SK-N-MC (cell line): ENCODE measurements around the gene RAP1GAP.

Experiments used
- DNase-seq: peaks from one replicate; pipeline ENCODE4 v3.0.0-alpha.2; 2011; ENCODE audit warnings: low read depth, low spot score
- H3K27ac ChIP-seq: fragments of 200-600 bp; sonication (generic); 2 replicates; pipeline ENCODE4 v1.5.1; 2016; ENCODE audit warnings: mixed run types
- H3K36me3 ChIP-seq: fragments of 200-600 bp; sonication (generic); 2 replicates; pipeline ENCODE4 v1.6.1; 2017; ENCODE audit warnings: antibody characterized with exemption, low read length, mixed read lengths; ENCODE audit not compliant: insufficient read depth
- H3K4me3 ChIP-seq: fragments of 200-600 bp; sonication (generic); 2 replicates; pipeline ENCODE4 v1.5.1; 2016
- H3K9ac ChIP-seq: fragments of 200-600 bp; sonication (generic); 2 replicates; pipeline ENCODE4 v1.8.0; 2017; ENCODE audit warnings: mixed run types, mixed read lengths; ENCODE audit not compliant: insufficient read length
- H3K9me3 ChIP-seq: fragments of 200-600 bp; sonication (generic); 2 replicates; pipeline ENCODE4 v1.6.1; 2017; ENCODE audit warnings: low read depth, mild to moderate bottlenecking, antibody characterized with exemption, low read length, moderate library complexity, mixed read lengths
- EZH2 ChIP-seq: fragments of 200-600 bp; sonication (generic); IDR thresholded peaks from one replicate; pipeline ENCODE4 v1.6.1; 2017; ENCODE audit warnings: antibody characterized with exemption
- FOXP2 ChIP-seq: optimal IDR thresholded peaks from 2 replicates; pipeline ENCODE3; 2011; ENCODE audit warnings: mild to moderate bottlenecking, moderate library complexity; ENCODE audit not compliant: insufficient read depth; ENCODE audit errors: extremely low read length, control extremely low read depth
- POLR2AphosphoS5 ChIP-seq: IDR thresholded peaks from 2 replicates; pipeline ENCODE4 v1.6.1; 2012; ENCODE audit warnings: mild to moderate bottlenecking, low read depth, low read length, borderline replicate concordance

The RAP1GAP gene

GRCh38 chr1:21622466-21623315 is 46.5 kb downstream of the RAP1GAP start:
- H3K4me3 ChIP-seq: peak overlapping the region; percentile 73
- no peak for TF ChIP-seq FOXP2
- TF ChIP-seq POLR2AphosphoS5: peak; percentile 49; the same call in 1 of the 2 replicates
- no peak for TF ChIP-seq EZH2
- H3K36me3 ChIP-seq: no peaks in the 10 kb centered on the region; the same call in 1 of the 2 replicates
- DNase-seq: no peak
- peak overlapping the region; percentile 47 for H3K9ac ChIP-seq
- H3K9me3 ChIP-seq: no peaks in the 10 kb centered on the region
- peak overlapping the region; percentile 84 for H3K27ac ChIP-seq

- Histone ChIP-seq H3K36me3 (no peaks in the 10 kb centered on the region; the same call in 1 of the 2 replicates), H3K9ac (no peak overlapping the region), H3K27ac (no peak overlapping the region), H3K4me3 (peak overlapping the region; percentile 69), H3K9me3 (no peaks in the 10 kb centered on the region)
- no peak for DNase-seq
- TF ChIP-seq EZH2 (no peak), FOXP2 (no peak), POLR2AphosphoS5 (no peak)
Measured at GRCh38 chr1:21621761-21622436, 47.3 kb downstream of the RAP1GAP start.

GRCh38 chr1:21621051-21621450 is 48.1 kb downstream of the RAP1GAP start:
- TF ChIP-seq POLR2AphosphoS5 (no peak), EZH2 (no peak), FOXP2 (no peak)
- no peak overlapping the region for H3K27ac ChIP-seq

DNA sequence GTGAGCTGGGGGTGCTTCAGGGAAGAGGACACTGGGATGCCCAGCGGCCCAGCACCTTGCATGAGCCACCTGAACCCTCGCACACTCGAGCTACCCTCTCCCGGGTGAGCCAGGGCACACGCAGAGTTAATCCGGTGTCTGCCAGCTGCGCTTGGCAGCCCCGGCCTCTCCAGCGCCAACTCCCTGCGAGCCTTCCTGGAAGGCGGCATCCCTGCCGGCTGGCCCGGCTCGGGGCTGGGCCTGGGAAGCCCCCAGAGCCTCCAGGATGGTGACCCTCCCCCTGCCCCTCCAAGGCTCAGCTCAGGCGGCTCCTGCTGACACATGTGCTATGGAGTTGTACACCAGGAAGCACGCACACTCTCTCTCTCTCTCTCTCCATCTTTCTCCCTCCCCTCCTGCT is 48.7 kb downstream of the RAP1GAP start:
- no peak for DNase-seq
- Histone ChIP-seq H3K9me3 (no peaks in the 10 kb centered on the region), H3K27ac (no peak overlapping the region)

More at GRCh38 chr1:21621051-21621450, 48.1 kb downstream of the RAP1GAP start:
- Histone ChIP-seq H3K9ac (no peak overlapping the region), H3K9me3 (no peaks in the 10 kb centered on the region), H3K36me3 (no peaks in the 10 kb centered on the region; the same call in none of the 2 replicates), H3K4me3 (peak overlapping the region; percentile 69)
- DNase-seq: no peak

GRCh38 chr1:21620011-21620410 is 49.1 kb downstream of the RAP1GAP start:
- Histone ChIP-seq H3K9ac (no peak overlapping the region), H3K4me3 (no peak overlapping the region), H3K36me3 (no peaks in the 10 kb centered on the region; the same call in 1 of the 2 replicates), H3K27ac (no peak overlapping the region), H3K9me3 (no peaks in the 10 kb centered on the region)
- no peak for DNase-seq
- no peak for TF ChIP-seq FOXP2

More for the DNA sequence above, 48.7 kb downstream of the RAP1GAP start:
- TF ChIP-seq POLR2AphosphoS5 (no peak), EZH2 (no peak), FOXP2 (no peak)
- Histone ChIP-seq H3K9ac (no peak overlapping the region), H3K4me3 (peak overlapping the region; percentile 69), H3K36me3 (no peaks in the 10 kb centered on the region; the same call in none of the 2 replicates)

DNA sequence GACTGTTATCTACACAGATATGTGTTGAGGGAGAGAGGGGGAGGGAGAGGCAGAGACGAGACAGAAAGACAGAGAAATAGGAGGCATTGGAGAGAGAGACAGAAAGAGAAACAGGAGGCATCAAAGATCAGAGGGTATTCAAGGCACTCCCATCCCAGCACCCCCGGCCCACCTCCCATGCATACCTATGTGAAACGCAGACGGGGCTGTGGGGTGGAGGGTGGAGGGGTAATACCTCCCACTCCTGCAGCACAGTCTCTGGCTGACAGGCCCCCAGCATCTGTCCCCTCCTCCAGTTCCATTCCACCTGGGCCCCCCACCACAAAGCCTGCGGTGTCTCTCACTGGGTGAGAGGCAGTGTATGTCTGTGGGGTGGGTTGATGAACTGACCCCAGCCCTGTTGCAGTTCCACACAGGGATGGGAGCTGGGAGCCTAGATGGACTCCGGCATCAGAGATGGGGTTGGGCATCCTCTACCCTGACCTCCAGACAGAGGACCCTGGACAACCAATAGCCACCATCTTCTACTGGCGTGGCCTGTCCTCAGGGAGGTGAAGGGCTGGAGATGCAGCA is 49.7 kb downstream of the RAP1GAP start:
- TF ChIP-seq FOXP2: no peak
- TF ChIP-seq EZH2: no peak
- Histone ChIP-seq H3K4me3 (no peak overlapping the region), H3K9me3 (no peaks in the 10 kb centered on the region), H3K27ac (no peak overlapping the region), H3K9ac (no peak overlapping the region), H3K36me3 (no peaks in the 10 kb centered on the region; the same call in 1 of the 2 replicates)
- no peak for DNase-seq

GRCh38 chr1:21618561-21619374 is 50.4 kb downstream of the RAP1GAP start:
- H3K27ac ChIP-seq: no peak overlapping the region
- TF ChIP-seq EZH2 (no peak), POLR2AphosphoS5 (no peak), FOXP2 (no peak)
- no peak for DNase-seq
- H3K9me3 ChIP-seq: no peaks in the 10 kb centered on the region
- H3K4me3 ChIP-seq: no peak overlapping the region
- no peak overlapping the region for H3K9ac ChIP-seq
- H3K36me3 ChIP-seq: no peaks in the 10 kb centered on the region; the same call in 1 of the 2 replicates
